Measurements from ENCODE around the gene IRAG1.
A peak's percentile ranks its signal among the peaks of the same experiment; 100 is the strongest.

Gene IRAG1

DNA sequence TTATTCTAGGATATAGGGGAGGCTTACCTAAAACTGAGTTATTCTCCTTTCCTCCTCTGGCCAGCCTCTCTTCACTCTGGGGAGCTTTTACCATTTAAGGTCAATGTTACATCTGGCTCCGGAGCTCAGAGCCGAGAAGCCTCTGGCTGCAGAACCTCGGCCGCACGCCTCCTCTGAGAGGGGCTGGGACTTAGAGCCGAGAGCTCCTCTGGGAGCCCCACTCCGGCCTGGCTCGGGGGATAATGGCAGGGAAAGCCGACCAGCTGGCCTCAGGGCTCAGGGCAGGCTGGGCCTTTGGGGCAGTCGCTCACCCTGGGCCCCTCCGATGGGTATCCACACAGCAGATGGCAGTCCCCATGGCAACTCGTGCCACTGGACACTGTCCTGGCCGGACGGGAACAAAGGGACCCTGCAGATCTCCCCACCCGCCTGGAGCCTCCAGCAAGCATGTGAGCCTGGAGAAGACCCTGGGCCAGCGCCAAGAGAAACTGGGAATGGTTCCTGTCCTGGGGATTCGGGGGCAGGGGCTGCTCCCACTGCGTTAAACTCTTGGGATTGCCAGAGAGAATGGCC, at the start of gene IRAG1:
IRAG1 (minus strand) TSS at position 247 of the 573 bp plus-strand sequence; CDS start at position 94, 153 bp downstream.
- DNase-seq (ENCODE audit: low read depth) = no peak

DNA sequence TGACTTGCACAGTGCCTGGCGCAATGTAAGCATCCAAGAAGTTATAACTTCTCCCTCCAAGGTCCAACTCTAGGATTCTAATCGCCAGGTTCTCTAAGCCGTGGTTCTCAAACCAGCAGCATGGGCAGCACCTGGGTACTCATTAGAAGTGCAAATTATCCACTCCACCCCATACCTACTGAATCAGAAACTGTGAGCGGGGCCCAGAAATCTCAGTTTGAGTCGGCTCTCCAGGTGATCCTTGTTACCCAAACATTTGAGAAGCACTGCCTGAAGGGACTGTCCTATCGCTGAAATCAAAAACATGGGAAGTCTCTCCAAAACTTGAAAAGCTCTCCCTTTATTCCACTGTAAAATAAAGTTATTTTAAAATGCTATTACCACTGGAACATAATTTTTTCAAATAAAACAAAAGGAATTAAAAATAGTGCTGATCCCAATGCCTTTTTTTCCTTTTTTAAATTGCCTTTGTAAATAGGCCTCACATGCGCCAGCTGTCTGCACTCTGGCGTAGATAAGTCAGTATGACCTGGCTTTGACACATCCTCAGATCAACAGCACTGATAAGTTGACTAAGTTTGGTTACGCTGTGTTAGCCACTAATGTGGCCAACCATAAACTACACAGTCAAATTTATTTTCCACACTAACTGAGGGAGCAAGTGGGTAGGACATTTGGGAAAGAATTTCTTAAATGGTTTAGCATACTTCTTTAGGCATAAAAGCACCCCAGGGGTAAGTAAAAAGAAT, 49.1 kb upstream of the IRAG1 start:
- DNase-seq (ENCODE audit: low read depth) = no peak

GRCh38 chr11:10735481-10736475, 42.2 kb upstream of the IRAG1 start:
- peak; percentile 78 for DNase-seq (ENCODE audit: low read depth)

- DNase-seq (ENCODE audit: low read depth) = no peak
These were observed 37.6 kb upstream of the IRAG1 start for GRCh38 chr11:10731064-10731680.

GRCh38 chr11:10730151-10730550, 36.6 kb upstream of the IRAG1 start:
- no peak for DNase-seq (ENCODE audit: low read depth)

- no peak for DNase-seq (ENCODE audit: low read depth)
These were observed 35.4 kb upstream of the IRAG1 start for GRCh38 chr11:10728789-10729472.

DNA sequence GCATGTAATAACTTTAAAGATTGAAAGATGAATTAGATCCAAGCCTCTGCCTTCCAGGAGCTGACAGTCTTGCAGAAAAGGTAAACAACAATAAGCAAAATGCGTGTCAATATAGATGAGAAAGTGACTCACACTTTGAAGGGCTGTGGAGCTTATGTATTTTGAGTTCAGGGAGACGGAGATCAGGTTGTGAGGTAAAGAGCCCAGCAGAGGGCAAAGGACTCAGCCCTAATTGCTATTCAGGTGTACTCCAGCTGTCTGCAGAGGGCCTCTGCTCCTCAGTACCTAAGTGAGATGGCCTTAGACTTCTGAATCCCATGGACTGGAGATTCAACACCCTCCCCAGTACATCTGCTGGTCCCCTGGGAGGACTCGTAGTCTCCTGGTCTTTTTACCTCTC, 34.6 kb upstream of the IRAG1 start:
- DNase-seq (ENCODE audit: low read depth) = no peak

GRCh38 chr11:10727146-10727851, 33.7 kb upstream of the IRAG1 start:
- no peak for DNase-seq (ENCODE audit: low read depth)

DNA sequence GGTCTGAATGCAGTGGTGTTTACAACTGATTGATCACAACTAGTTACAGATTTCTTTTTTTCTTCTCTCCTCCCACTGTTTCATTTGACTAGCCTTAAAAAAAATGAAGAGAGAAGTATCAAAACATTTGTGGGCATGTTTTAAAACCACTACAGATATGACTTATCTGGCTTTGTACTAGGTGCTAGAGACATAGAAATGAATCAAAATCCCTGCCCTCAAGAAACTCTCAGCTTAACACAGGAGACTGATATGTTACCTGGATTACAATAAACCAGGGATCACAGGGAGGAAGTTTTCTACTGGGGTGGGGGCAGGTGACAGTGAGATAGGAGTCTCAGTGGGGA, 32.3 kb upstream of the IRAG1 start:
- DNase-seq (ENCODE audit: low read depth) = no peak

DNA sequence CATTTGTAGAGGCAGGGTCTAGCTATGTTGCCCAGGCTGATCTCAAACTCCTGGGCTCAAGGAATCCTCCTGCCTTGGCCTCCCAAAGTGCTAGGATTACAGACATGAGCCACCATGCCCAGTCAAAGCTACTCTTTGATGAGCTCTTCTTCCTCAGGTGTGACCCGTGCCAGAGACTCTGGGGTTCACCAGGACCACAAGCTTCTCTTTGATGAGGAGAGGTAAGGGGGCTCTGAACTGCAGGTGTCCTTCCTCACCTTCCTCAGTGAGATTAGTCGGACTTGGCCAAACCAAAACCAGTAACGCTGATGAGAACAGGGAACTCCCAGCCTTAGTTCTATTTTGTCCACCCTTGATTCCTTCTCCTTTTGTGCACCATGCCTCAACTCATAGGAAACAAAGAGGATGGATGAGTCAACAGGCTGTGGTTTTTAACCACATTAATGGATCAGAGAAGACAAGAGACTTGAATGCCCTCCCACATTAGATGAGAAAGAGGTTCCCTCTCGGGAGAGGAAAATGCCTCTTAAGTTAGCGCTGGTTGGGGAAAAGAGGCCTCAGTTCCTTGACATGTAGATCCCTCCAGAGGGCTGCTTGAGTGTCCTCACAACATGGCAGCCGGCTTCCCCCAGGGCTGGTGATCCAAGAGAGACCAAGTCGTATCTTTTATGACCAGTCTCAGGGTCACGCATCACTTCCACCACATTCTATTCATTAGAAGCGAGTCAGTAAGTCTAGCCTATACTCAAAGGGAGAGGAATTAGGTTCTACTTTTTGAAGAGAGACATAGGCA, 31.8 kb upstream of the IRAG1 start:
- DNase-seq (ENCODE audit: low read depth) = no peak

- DNase-seq (ENCODE audit: low read depth) = no peak
These were observed 28.8 kb upstream of the IRAG1 start for GRCh38 chr11:10722307-10722706.

DNA sequence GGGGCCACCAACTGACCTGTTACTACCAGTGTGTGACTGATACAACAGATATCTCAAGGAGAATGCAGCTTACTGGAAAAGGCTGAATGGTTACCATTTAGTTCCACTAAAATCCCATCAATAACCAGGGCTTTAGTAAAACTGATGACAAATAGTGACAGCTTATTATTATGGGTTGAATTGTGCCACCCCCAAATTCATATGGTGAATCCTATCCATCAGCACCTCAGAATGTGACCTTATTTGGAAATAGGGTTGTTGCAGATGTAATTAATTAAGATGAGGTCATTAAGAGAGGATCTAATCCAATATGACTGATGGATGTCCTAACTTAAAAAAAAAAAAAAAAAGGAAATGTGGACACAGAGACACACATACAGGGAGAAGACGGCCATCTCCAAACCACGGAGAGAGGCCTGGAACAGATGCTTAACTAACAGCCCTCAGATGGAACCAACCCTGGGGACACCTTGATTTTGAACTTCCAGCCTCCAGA, 27.4 kb upstream of the IRAG1 start:
- no peak for DNase-seq (ENCODE audit: low read depth)

DNA sequence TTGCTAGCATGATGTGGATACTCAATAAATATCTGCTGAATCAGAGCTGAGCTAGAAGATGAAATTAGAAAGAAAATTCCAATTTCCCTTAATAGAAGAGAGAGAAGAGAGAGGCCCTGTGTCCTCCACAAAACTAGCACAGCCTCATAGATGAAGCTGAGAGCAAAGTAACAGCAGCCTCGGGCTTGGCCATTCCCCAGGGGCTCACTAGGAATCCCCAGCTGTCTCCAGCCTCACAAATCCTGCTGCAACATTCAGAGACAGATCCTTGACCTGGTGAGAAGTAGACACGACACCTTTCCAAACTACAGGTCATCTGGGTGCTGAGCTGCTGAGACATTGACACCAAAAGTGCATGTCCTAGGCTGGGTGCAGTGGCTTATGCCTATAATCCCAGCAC, 26.1 kb upstream of the IRAG1 start:
- DNase-seq (ENCODE audit: low read depth) = no peak

- no peak for DNase-seq (ENCODE audit: low read depth)
These were observed 23.1 kb upstream of the IRAG1 start for GRCh38 chr11:10716543-10717259.

DNA sequence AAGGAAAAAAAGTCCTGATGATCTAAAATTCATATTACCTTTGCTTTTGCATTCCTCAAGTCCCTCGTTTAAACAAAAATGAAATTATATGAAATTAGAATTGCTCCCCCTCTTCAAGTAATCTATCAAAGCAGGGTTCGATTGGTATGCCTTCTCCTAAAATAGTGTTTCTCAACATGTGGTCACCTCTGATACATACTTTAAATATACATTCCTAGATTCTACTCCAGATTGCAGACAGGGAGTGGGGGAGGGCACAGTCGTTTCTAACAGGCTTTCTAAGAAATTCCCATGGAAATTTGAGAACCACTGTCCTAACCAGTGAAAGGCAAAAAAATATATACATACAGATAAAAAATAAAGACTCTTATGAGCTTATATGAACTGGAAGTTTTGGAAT, 22.6 kb upstream of the IRAG1 start:
- DNase-seq (ENCODE audit: low read depth) = no peak

- DNase-seq (ENCODE audit: low read depth) = no peak
These were observed 22.0 kb upstream of the IRAG1 start for GRCh38 chr11:10715571-10715970.

GRCh38 chr11:10709299-10710086, 15.9 kb upstream of the IRAG1 start:
- DNase-seq (ENCODE audit: low read depth) = no peak

GRCh38 chr11:10708131-10708530, 14.6 kb upstream of the IRAG1 start:
- no peak for DNase-seq (ENCODE audit: low read depth)

DNA sequence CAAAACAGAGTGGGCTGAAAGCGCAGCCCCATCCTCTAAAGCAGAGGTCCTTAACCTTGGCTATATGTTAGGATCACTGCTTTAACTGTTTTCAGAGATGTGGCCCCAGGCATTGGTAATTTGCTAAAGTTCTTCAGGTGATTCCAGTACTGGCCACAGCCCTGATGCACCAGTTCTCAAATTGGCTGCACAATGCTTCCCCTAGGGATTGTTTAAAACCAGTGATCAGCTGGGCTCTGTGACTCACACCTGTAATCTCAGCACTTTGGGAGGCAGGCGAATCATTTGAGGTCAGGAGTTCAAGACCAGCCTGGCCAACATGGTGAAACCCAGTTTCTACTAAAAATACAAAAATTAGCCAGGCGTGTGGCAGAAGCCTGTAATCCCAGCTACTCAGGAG, 8.4 kb upstream of the IRAG1 start:
- no peak for DNase-seq (ENCODE audit: low read depth)
